GM19463 (cell line): Measurements from ENCODE around the gene PLD3.
"Not testable (repeated sequence)": the region's sequence is repeated elsewhere in the genome, so short reads cannot be mapped to it uniquely, and the experiment has no call there.

ENCODE experiments used
- ATAC-seq: cut with Tn5 transposase; IDR thresholded peaks from one replicate; pipeline ENCODE4 v1.9.1; 2021; ENCODE audit warnings: mild to moderate bottlenecking, moderate library complexity; ENCODE audit not compliant: unreplicated experiment

PLD3 gene

DNA sequence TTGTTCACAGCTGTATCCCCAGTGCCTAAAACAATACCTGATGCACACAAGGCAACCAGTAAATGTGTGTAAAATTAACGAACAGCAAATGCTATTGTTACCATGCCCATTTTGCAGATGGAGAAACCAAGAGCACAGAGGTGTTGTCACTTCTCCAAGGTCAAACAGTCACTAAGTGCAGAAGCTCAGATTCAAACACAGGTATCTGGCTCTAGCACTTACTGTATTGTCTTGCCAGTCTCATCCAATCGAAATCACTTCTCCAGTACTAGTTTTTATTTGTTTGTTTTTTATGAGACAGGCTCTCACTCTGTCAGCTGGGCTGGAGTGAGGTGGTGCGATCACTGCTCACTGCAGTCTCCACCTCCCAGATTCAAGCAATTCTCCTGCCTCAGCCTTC, 13.7 kb downstream of the PLD3 start:
- ATAC-seq: no peak

DNA sequence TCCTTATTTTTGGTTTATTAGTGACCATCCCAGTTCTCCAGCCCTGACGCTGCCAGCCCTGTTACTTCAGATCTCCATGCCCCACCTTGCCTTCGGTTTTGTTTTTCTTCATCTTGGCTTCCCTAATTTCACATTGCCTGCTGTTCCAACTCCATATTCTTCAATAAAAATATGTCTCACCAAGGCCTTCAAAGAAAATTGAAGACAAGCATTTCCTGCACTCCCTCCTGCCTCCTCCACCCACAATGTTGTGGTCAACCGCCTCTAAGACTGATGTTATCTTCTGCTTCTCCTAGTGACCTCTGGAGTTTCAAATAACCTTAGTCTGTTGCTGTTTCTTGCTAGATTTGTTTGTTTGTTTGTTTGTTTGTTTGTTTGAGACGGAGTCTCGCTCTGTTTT, 14.6 kb downstream of the PLD3 start:
- ATAC-seq: no peak

DNA sequence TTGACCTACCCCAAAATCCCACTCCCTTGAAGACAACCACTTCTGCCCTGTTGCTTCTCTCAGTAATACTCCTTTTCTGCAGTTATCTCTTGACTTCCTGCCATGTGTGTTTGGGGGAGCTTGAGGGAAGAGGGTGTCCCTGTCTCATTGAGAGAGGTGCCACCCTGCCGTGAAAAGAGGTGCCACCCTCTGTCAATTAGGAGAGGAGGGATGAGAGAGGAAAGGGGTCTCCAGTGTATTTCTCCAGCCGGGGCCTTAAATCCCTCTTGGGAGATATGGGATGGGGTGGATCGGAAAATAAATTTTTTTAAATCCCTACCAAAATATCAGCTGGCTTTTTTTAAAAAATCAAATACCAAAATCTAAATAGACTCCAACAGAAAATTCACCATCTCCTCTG, 16.5 kb downstream of the PLD3 start:
- no peak for ATAC-seq

DNA sequence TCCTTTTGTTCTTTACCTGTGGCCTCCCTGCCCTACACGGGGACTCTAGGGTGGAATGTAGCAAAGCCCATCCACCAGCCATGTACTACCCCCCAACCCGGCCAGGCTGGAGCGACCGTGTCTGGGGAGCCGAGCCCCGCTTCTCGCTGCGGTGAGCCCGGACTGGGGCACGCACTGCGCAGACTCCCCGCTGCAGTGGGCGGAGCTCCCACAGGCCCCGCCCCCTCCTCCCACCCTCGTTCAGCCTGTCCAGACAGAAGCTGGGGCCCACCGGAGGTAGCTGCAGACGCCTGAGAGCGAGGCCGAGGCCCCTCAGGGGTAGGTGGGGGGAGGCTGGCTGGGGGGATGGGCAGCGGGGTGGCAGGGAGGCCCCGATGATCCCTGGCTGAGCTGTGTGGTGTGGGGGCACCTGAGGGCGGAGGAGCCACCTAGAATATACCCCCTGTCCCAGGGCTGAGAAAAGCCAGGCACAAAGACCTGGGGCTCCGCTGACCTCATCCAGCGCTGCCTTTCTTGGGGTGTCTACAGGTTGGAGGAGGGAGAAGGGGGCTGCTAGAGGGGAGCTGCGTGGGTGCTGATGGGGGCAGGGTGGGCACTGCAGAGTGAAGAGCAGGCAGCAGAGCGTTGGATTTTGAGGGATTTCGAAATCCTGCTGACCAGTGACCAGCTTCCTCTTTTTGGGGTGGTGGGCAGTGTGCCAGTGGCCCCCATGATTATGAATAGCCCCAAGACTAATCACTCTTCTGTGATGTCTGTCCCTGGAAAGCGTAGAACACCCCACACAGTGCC, 17.3 kb downstream of the PLD3 start:
- ATAC-seq: no peak

DNA sequence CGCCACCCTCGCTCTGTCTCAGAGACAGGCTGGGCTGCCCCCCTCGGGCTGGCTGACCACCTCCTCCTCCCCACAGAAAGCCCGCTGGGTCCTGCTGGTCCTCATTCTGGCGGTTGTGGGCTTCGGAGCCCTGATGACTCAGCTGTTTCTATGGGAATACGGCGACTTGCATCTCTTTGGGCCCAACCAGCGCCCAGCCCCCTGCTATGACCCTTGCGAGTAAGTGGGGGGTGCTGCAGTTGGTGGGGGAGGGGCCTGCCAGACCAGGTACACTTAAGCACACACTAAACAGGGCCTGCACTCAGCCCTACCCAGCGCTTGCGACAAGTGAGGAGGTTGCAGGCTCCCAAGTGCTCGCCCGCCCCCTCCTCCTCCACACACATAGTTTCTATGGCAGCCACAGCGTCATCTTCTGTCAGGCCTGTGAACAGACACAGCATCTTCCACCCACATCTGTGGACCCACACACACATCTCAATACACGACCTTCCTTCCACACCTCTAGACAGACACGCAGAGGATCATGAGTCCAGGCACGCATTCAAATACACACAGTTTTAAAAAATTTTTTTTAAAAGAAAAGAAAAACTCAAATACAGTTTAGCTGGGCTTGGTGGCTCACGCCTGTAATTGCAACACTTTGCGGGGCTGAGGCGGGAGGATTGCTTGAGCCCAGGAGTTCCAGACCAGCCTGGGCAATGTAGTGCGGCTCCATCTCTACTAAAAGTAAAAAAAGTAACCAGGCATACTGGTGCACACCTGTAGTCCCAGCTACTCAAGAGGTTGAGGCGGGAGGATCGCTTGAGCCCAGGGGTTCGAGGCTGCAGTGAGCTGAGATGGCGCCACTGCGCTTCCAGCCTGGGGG, 18.4 kb downstream of the PLD3 start:
- no peak for ATAC-seq

DNA sequence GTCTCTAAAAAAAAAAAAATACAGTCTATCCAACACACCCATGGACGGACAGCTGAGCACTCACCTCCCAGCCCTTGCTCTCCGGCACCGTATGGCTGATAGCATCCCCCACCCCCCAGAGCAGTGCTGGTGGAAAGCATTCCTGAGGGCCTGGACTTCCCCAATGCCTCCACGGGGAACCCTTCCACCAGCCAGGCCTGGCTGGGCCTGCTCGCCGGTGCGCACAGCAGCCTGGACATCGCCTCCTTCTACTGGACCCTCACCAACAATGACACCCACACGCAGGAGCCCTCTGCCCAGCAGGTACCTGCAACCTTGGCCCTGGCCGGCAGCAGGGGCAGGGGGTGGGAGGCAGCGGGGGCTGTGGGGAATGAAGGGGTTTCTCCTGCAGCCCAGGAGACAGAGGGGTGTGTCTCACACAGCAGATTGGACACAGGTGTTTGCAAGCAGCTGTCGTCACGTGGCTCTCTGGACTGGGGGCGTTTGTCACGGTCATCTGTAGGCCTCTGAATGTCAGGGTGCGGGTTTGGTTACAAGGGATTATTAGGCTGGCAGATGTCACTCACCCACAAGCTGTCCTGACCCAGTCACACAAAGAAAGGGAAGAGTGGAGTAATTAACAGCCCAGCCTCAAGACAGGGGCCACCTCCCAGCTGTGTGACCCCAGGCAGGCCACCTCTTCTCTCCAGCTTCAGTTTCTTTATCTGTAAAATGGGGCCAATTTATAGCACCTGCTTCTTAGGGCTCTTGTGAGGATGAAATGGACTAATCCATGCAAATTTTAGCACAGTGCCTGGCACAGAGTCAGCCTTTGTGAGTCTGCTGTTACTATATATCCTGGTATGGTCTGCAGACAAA, 19.3 kb downstream of the PLD3 start:
- no peak for ATAC-seq

DNA sequence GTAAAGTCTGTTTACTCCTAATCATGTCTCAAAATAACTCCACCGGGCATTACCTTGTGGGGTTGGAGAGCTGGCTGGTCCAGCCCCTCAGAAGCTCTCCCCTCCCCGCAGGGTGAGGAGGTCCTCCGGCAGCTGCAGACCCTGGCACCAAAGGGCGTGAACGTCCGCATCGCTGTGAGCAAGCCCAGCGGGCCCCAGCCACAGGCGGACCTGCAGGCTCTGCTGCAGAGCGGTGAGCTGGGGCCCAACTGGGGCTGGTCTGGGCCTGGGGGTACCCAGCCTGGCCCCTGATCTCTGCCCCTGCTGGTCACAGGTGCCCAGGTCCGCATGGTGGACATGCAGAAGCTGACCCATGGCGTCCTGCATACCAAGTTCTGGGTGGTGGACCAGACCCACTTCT, 21.3 kb downstream of the PLD3 start:
- no peak for ATAC-seq

DNA sequence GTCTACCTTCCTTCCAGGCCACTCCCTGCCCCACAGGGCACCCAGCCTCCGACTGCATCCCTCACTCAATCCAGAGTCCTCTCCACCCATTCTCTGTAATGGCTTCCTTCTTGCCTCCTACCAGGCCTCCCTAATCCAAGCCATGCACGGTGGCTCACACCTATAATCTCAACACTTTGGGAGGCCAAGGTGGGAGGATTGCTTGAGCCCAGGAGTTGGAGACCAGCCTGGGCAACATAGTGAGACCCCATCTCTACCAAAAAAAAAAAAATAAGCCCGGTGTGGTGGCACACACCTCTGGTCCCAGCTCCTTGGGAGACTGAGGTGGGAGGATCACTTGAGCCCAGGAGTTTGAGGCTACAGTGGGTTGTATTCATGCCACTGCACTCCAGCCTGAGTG, 21.8 kb downstream of the PLD3 start:
- not testable (repeated sequence) for ATAC-seq

DNA sequence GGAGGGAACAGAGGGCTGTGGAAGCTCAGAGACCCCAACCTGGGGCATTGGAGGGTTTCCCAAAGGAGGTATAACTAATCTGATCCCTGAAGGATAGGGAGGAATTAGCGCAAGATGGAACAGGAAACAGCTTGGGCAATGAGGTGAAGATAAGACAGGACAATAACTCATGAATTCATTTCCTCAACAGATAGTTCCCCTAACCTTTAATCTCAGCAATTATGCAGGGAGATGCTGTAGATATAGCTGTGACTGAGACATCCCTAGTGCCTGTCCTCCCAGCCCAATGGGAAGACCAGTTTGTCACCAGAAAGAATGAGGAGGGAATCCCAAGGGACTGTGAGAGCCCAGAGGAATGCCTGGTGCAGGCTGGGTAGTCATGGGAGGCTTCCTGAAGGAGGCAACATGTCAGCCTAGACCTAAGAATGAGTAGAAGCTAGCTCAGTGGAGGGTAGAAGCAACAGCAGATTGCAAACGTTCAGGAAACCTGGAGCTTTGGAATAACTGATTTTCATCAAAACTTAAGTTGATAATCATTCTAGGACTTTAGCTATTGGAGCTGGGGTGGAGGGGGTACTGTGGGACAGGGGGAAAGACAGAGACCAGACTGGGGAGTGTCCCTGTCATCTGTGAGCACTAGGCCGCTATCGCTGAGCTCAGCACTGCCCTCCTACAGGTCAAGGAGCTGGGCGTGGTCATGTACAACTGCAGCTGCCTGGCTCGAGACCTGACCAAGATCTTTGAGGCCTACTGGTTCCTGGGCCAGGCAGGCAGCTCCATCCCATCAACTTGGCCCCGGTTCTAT, 22.7 kb downstream of the PLD3 start:
- no peak for ATAC-seq

DNA sequence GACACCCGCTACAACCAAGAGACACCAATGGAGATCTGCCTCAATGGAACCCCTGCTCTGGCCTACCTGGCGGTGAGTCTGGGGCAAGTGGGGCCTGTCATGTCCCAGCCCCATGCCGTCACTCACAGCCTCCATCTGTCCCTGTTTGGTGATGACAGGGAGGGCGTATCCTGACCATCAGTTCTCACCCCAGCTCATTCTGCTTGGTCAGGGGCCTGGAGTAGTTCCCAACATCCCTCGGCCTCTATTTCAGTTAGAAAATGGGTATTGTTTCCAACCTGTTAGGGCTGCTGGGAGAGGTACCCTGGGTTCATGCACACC, 23.3 kb downstream of the PLD3 start:
- ATAC-seq: no peak

DNA sequence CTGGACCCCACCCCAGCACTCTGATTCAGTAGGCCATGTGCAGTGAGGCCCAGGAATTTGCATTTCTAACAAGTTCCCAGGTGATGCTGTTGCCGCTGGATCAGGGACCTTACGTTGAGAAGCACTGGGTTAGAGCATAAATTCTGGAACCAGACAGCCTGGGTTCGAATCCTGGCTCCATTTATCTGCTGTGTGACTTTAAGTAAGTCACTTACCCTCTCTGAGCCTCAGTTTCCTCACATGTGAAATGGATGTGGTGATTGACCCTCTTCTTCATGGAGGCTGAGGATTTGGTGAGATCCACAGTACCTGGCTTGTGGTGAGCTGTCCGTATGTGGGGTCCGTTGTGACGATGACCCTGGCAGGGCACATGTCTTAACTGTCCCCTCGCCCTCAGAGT, 25.6 kb downstream of the PLD3 start:
- ATAC-seq: no peak

DNA sequence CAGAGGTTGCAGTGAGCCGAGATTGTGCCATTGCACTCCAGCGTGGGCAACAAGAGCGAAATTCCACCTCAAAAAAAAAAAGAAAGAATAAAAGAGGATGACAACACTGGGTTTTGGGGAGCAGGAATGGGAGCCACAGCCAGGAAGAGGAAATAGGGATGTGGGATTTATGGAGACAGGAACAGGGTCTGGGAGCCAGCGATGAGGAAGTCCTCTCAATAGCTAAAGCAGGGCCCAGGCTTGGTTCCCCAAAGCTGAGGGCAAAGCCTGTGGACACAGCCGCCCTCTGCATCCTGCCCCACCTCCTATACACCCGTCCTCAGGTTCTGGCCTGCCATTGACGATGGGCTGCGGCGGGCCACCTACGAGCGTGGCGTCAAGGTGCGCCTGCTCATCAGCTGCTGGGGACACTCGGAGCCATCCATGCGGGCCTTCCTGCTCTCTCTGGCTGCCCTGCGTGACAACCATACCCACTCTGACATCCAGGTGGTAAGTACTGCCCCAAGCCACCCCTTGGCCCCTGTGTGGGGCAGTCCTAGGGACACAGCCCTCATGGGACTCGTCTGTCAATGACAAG, 27.9 kb downstream of the PLD3 start:
- no peak for ATAC-seq

DNA sequence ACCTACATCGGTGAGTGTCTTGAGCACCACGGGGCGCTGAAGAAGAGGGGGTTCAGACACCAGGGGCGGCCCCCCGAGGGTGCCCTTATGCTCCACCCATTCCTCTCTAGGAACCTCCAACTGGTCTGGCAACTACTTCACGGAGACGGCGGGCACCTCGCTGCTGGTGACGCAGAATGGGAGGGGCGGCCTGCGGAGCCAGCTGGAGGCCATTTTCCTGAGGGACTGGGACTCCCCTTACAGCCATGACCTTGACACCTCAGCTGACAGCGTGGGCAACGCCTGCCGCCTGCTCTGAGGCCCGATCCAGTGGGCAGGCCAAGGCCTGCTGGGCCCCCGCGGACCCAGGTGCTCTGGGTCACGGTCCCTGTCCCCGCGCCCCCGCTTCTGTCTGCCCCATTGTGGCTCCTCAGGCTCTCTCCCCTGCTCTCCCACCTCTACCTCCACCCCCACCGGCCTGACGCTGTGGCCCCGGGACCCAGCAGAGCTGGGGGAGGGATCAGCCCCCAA, 29.4 kb downstream of the PLD3 start:
- ATAC-seq: no peak

DNA sequence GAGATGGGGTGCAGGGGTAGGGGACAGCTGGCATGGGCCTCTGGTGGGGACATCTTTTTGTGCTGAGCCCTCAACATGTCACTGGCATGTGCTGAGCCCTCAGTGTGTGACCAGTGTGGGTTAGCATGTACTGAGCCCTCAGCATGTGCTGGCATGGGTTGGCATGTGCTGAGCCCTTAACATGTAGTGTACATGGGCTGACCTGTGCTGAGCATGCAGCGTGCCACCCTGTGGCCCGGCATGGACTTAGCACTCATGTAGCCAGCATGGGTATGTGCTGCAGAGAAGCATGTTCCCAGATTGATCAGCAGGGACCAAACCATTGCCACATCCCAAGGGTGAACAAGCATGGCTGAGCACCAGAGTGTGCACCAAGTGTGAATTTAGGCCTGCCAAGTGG, 30.0 kb downstream of the PLD3 start:
- ATAC-seq: no peak

DNA sequence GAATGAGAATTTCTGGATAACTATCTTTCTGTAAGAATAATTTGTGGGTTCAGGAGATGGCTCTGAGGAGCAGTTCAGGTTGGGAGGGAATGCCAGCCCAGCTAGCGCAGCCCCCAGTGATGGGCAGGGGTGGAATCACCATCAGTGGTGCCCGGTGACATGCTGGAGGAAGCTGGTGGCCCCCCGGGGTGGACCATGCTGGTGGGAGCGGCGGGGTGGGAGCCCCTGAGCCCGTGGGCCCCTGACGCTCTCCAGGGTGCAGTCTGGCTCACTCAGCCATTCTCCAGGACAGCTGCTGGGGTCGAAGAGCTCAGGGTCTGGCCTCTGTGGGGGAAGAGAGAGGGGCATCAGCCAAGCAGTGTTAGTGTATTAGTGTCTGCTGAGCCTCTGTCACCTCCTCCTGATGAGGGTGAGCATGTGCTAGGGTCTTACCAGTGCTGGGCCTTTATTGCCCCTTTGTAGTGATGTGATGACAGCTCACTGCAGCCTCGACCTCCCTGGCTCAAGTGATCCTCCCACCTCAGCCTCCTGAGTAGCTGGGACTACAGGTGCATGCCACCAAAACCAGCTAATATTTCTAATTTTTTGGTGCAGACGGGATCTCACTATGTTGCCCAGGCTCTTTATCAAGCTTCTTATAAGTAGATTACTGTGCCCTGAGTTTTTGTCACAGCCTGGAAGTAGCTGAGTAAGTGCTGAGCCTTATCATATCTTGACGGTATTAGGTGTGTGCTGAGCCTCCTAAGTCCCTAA, 31.1 kb downstream of the PLD3 start:
- ATAC-seq: no peak

DNA sequence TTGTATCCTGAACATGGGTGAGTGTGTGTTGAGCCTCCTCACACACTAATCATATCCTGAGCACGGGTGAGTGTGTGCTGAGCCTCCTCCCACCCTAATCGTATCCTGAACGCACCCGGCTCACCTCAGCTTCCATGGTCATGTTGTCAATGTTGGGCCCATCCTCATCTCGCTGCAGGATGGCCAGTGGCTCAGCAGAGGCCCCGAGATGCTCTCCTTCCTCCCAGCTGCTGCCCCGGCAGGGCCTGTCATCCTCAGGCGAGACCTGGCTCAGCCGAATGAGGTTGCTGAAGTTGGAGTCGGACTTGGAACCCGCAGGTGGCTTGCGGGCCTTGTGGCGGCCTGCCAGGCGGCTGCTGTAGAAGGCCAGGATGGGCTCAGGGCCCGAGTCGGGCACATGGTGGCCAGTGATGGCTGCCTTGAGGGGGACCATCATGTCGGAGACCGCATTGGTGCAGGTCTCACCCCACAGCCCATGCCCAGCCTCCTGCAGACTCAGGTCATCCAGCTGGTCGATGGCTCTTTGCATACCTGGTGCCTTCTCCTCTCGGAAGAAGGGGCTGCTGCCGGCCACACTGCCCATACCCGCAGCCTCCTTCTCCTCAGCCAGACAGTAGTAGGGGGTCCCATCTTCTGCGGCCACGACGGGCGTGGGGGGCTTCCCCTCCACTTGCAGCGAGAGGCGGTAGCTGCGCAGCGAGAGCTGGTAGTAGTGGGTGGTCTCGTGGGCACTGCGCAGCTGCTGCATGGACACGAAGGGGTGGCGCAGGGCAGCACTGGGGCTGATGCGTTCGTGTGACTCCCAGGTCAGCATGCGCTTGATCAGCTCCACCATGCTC, 31.9 kb downstream of the PLD3 start:
- ATAC-seq: no peak

DNA sequence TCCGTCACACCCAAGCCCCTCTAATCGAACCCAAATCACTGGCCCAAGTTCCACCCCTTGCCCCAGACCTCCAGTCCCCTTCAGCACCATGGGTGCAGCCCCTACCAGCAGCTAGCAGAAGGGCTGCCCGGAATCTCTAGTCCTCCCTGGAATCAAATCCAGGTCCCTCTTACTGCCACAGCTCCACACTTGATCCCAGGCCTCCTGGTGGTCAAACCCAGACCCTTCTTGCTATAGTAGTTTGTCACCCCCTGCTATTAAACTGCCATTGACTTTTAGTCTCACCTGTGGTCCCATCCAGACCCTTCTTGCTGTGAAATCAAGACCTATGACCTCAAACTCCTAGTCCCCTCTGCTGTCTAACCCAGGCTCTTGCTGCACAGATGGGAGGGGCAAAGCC, 32.8 kb downstream of the PLD3 start:
- ATAC-seq: no peak

DNA sequence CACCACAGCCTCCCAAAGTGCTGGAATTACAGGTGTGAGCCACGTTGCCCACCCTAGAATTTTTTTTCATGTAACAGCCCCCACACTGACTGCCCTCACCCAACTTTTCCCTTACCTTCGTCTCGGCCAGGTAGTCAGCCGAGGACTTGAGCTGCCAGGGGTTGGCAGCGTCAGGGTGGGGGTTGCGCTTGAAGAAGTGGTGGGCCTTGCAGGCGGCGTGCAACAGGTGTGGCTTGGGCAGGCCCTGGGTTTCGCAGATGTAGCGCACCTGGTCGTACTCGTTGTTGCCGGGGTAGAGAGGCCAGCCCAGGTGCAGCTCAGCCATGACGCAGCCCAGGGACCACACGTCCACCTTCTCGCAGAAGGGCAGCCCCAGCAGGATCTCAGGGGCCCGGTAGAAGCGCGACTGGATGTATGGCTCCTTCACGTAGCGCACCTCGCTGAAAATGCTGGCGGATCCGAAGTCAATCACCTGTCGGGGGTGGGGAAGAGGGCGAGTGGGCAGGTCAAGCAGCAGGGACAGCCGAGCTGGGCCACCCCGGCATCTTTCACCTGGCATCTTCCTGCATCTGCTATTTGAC, 35.3 kb downstream of the PLD3 start:
- no peak for ATAC-seq
